Sigmoid colon (tissue), 4 donors: ENCODE results near the gene NTPCR.

Source experiments
- CTCF ChIP-seq, 4 experiments: fragments of 450-650 bp in 3 of 4; fragments of 200-600 bp in 1 of 4; IDR thresholded peaks; one replicate each; pipeline ENCODE4 v1.5.1; 2016 to 2019; ENCODE audit warnings: antibody characterized with exemption in 4 of 4, mild to moderate bottlenecking in 3 of 4, moderate library complexity in 2 of 4
- POLR2AphosphoS5 ChIP-seq, 4 donors: sonication (generic); formaldehyde crosslinking; IDR thresholded peaks; one replicate each; pipeline ENCODE4 v1.6.1; 2017; ENCODE audit warnings: antibody characterized with exemption in 4 of 4

DNA sequence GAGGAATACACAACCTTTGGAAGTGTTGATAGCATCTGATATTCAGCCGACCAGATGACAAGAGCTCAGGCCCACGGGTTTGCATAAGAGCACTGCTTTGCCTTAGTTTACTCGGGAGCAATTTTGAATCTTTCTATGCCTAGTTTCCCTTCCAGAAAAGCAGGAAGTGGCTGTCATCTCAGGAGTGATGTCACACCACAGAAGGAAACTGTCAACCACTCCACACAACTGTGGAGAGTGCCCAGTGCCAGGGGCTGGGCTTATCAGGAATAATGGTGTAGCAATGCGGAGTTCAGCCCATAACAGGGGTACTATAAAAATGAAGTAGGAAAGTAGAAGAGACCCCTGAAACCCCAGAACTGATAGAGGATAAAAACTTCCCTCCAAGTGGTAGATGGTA lies 28.4 kb downstream of the NTPCR start:
- TF ChIP-seq CTCF (IDR thresholded peaks at IDR 0.05): no peak
- TF ChIP-seq POLR2AphosphoS5 (IDR thresholded peaks at IDR 0.05): no peak
